Esophagus muscularis mucosa (tissue), 3 donors: ENCODE data around the gene COPS8.

Source experiments
- CTCF ChIP-seq, 3 experiments: fragments of 200-600 bp in 2 of 3; fragments of 450-650 bp in 1 of 3; sonication (generic) in 2 of 3; IDR thresholded peaks; one replicate each; pipeline ENCODE4 v1.5.1; 2017 to 2019; ENCODE audit warnings: antibody characterized with exemption in 3 of 3, mild to moderate bottlenecking in 2 of 3, moderate library complexity in 1 of 3
- POLR2A ChIP-seq: fragments of 450-650 bp; IDR thresholded peaks from one replicate; pipeline ENCODE4 v1.6.1; 2017; ENCODE audit warnings: antibody characterized with exemption, moderate library complexity, mild to moderate bottlenecking, low read depth

GRCh38 chr2:237092506-237092905 is 6.8 kb downstream of the COPS8 start:
- TF ChIP-seq POLR2A (no peak), CTCF (IDR thresholded peaks at IDR 0.05) (no peak)
